WTC11 (cell line): ENCODE data around the gene ZNF735.

ENCODE experiments used
- CREM ChIP-seq: sonication (generic); formaldehyde crosslinking; IDR thresholded peaks from 2 replicates; pipeline ENCODE4 v1.8.1; 2022; ENCODE audit warnings: mild to moderate bottlenecking, missing genetic modification reagents, moderate library complexity
- FOXJ3 ChIP-seq: sonication (generic); formaldehyde crosslinking; IDR thresholded peaks from 2 replicates; pipeline ENCODE4 v1.9.0; 2021; ENCODE audit warnings: missing genetic modification reagents, mild to moderate bottlenecking, borderline replicate concordance
- FOXP1 ChIP-seq: sonication (generic); formaldehyde crosslinking; IDR thresholded peaks from 2 replicates; pipeline ENCODE4 v1.8.0; 2022; ENCODE audit warnings: missing genetic modification reagents, mild to moderate bottlenecking, moderate library complexity, borderline replicate concordance
- NR2C2 ChIP-seq: sonication (generic); formaldehyde crosslinking; IDR thresholded peaks from 2 replicates; pipeline ENCODE4 v1.8.0; 2022; ENCODE audit warnings: mild to moderate bottlenecking, missing genetic modification reagents
- NR3C1 ChIP-seq: sonication (generic); formaldehyde crosslinking; conservative IDR thresholded peaks from 2 replicates; pipeline ENCODE4 v1.8.1; 2023; ENCODE audit warnings: low read depth, mild to moderate bottlenecking, missing genetic modification reagents
- PRRX2 ChIP-seq: fragments of 250-450 bp; sonication (Bioruptor Pico); IDR thresholded peaks from 2 replicates; pipeline ENCODE4 v1.8.0; 2021; ENCODE audit warnings: mild to moderate bottlenecking
- SP1 ChIP-seq: sonication (generic); formaldehyde crosslinking; conservative IDR thresholded peaks from 2 replicates; pipeline ENCODE4 v1.8.1; 2022; ENCODE audit warnings: missing genetic modification reagents
- TEAD4 ChIP-seq: sonication (generic); formaldehyde crosslinking; IDR thresholded peaks from 2 replicates; pipeline ENCODE4 v1.8.0; 2022; ENCODE audit warnings: mild to moderate bottlenecking, missing genetic modification reagents
- TF ChIP-seq, protein P1 (sequence below): sonication (generic); formaldehyde crosslinking; conservative IDR thresholded peaks from 2 replicates; pipeline ENCODE4 v1.8.1; 2022; ENCODE audit warnings: mild to moderate bottlenecking, missing genetic modification reagents
- TF ChIP-seq, protein P2 (sequence below): fragments of 200-600 bp; IDR thresholded peaks from 2 replicates; pipeline ENCODE4 v1.8.0; 2022; ENCODE audit warnings: antibody characterized with exemption
- TF ChIP-seq, protein P3 (sequence below): sonication (generic); formaldehyde crosslinking; conservative IDR thresholded peaks from 2 replicates; pipeline ENCODE4 v1.8.1; 2023; ENCODE audit warnings: mild to moderate bottlenecking, low read depth, missing genetic modification reagents, moderate library complexity
- TF ChIP-seq, protein P4 (sequence below): sonication (generic); formaldehyde crosslinking; IDR thresholded peaks from 2 replicates; pipeline ENCODE4 v1.8.0; 2023; ENCODE audit warnings: missing genetic modification reagents
- TF ChIP-seq, protein P5 (sequence below): sonication (generic); formaldehyde crosslinking; IDR thresholded peaks from 2 replicates; pipeline ENCODE4 v1.8.0; 2022; ENCODE audit warnings: mild to moderate bottlenecking, missing genetic modification reagents

DNA sequence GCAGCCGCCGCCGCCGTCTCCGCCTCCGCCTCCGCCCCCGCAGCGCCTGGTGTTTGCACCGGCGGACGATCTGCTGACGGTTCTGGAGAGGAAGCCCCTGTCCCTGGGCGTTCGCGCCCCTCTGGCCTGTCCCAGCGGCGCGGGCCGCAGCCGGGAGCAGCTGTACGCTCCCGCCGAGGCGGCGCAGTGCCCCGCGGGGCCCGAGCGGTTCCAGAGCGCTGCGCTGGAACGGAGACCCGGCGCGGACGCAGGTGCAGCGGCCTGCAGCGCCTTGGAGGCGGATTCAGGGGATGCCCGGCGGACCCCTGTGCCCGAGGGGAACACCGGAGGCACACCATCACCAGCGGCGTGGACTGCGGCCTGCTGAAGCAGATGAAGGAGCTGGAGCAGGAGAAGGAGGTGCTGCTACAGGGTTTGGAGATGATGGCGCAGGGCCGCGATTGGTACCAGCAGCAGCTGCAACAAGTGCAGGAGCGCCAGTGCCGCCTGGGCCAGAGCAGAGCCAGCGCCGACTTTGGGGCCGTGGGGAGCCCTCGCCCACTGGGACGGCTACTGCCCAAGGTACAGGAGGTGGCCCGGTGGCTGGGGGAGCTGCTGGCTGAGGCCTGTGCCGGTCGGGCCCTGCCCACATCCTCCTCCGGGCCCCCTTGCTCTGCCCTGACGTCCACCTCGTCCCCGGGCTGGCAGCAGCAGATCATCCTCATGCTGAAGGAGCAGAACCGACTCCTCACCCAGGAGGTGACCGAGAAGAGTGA lies 24.8 kb upstream of the ZNF735 start:
- TF ChIP-seq, protein P1, sequence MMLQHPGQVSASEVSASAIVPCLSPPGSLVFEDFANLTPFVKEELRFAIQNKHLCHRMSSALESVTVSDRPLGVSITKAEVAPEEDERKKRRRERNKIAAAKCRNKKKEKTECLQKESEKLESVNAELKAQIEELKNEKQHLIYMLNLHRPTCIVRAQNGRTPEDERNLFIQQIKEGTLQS (CRISPR knock-in tag) = no peak
- TF ChIP-seq, protein P2, sequence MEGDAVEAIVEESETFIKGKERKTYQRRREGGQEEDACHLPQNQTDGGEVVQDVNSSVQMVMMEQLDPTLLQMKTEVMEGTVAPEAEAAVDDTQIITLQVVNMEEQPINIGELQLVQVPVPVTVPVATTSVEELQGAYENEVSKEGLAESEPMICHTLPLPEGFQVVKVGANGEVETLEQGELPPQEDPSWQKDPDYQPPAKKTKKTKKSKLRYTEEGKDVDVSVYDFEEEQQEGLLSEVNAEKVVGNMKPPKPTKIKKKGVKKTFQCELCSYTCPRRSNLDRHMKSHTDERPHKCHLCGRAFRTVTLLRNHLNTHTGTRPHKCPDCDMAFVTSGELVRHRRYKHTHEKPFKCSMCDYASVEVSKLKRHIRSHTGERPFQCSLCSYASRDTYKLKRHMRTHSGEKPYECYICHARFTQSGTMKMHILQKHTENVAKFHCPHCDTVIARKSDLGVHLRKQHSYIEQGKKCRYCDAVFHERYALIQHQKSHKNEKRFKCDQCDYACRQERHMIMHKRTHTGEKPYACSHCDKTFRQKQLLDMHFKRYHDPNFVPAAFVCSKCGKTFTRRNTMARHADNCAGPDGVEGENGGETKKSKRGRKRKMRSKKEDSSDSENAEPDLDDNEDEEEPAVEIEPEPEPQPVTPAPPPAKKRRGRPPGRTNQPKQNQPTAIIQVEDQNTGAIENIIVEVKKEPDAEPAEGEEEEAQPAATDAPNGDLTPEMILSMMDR = no peak
- TF ChIP-seq FOXJ3 (CRISPR knock-in tag) = no peak
- no peak for TF ChIP-seq FOXP1
- TF ChIP-seq, protein P3, sequence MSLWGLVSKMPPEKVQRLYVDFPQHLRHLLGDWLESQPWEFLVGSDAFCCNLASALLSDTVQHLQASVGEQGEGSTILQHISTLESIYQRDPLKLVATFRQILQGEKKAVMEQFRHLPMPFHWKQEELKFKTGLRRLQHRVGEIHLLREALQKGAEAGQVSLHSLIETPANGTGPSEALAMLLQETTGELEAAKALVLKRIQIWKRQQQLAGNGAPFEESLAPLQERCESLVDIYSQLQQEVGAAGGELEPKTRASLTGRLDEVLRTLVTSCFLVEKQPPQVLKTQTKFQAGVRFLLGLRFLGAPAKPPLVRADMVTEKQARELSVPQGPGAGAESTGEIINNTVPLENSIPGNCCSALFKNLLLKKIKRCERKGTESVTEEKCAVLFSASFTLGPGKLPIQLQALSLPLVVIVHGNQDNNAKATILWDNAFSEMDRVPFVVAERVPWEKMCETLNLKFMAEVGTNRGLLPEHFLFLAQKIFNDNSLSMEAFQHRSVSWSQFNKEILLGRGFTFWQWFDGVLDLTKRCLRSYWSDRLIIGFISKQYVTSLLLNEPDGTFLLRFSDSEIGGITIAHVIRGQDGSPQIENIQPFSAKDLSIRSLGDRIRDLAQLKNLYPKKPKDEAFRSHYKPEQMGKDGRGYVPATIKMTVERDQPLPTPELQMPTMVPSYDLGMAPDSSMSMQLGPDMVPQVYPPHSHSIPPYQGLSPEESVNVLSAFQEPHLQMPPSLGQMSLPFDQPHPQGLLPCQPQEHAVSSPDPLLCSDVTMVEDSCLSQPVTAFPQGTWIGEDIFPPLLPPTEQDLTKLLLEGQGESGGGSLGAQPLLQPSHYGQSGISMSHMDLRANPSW (CRISPR knock-in tag) = no peak
- no peak for TF ChIP-seq CREM
- TF ChIP-seq, protein P4, sequence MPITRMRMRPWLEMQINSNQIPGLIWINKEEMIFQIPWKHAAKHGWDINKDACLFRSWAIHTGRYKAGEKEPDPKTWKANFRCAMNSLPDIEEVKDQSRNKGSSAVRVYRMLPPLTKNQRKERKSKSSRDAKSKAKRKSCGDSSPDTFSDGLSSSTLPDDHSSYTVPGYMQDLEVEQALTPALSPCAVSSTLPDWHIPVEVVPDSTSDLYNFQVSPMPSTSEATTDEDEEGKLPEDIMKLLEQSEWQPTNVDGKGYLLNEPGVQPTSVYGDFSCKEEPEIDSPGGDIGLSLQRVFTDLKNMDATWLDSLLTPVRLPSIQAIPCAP (CRISPR knock-in tag) = no peak
- no peak for TF ChIP-seq NR3C1 (CRISPR knock-in tag)
- no peak for TF ChIP-seq PRRX2 (CRISPR knock-in tag)
- TF ChIP-seq, protein P5, sequence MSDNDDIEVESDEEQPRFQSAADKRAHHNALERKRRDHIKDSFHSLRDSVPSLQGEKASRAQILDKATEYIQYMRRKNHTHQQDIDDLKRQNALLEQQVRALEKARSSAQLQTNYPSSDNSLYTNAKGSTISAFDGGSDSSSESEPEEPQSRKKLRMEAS (CRISPR knock-in tag) = no peak
- TF ChIP-seq NR2C2 = no peak
- no peak for TF ChIP-seq TEAD4
- TF ChIP-seq SP1 (CRISPR knock-in tag) = no peak
